ENCODE measurements around the gene FHOD1. TPM values are rescaled to one million over a fixed set of nuclear protein-coding genes. Genes with fewer than 3 reads are reported as not detected.

The FHOD1 gene
- 10 to 100 TPM; 12.4 to 19.7 (median 15.8) TPM for polyA plus RNA-seq
- long read RNA-seq, donor 1: 0 reads
- long read RNA-seq, donor 2: 0 reads
- long read RNA-seq, donor 3: 0 reads
- long read RNA-seq, donor 4: 0 reads
- long read RNA-seq, donor 5: 0 reads
- long read RNA-seq, donor 6, partial matches to known transcripts: 0 of 1 reads
- long read RNA-seq, donor 6, other reads (novel, unspliced or antisense): 0 of 1 reads
- long read RNA-seq, donor 7: 0 reads
- long read RNA-seq, donor 8: 0 reads
- long read RNA-seq, donor 9: 0 reads
- long read RNA-seq, donor 10, partial matches to known transcripts: 0 of 1 reads
- long read RNA-seq, donor 10, other reads (novel, unspliced or antisense): 0 of 1 reads

- no peak for FAIRE-seq
- peaks cover under 1 to 22% (median 5%) of the 10 kb centered on the region in 3 donors for H3K4me1 ChIP-seq (ENCODE audit: control insufficient read depth in 3 of 3, insufficient read depth in 2 of 3, low read depth in 1 of 3, low read length in 2 of 3)
These were observed at the start of gene FHOD1 for GRCh38 chr16:67247192-67248072. TSS of gene FHOD1 (minus strand) at chr16:67247481. CDS start at chr16:67247410, 71 bp downstream.

GRCh38 chr16:67296420-67296819 is 49.1 kb upstream of the FHOD1 start:
- Histone ChIP-seq H3K9me3 (ENCODE audit: control insufficient read depth in 2 of 2, insufficient read depth in 1 of 2, low read depth in 1 of 2, low read length in 1 of 2) (no peaks in the 10 kb centered on the region), H3K4me3 (ENCODE audit: low read depth in 1 of 3, low read length in 3 of 3) (no peak overlapping the region), H3K4me1 (ENCODE audit: control insufficient read depth in 3 of 3, insufficient read depth in 2 of 3, low read depth in 1 of 3, low read length in 2 of 3) (no peaks in the 10 kb centered on the region), H3K27ac (ENCODE audit: low read depth in 1 of 3, low read length in 2 of 3) (no peak overlapping the region), H3K36me3 (ENCODE audit: control insufficient read depth in 3 of 3, insufficient read depth in 2 of 3, low read depth in 1 of 3, low read length in 3 of 3) (no peaks in the 10 kb centered on the region), H3K27me3 (ENCODE audit: control insufficient read depth in 3 of 3, insufficient read depth in 3 of 3, low read length in 3 of 3) (no peaks in the 10 kb centered on the region)
- FAIRE-seq (no peak), DNase-seq (no peak)
- WGBS, 3 donors: 34 to 59% (median 49%) methylated on average over 3 of the region's 3 CpGs

More at GRCh38 chr16:67247192-67248072, at the start of gene FHOD1:
- DNase-seq: peak; percentile 96
- Histone ChIP-seq H3K36me3 (ENCODE audit: control insufficient read depth in 3 of 3, insufficient read depth in 2 of 3, low read depth in 1 of 3, low read length in 3 of 3) (peaks cover 0 to 6% (median 0%) of the 10 kb centered on the region in 3 donors), H3K27ac (ENCODE audit: low read depth in 1 of 3, low read length in 2 of 3) (peak within 1 kb of the TSS; percentile 59 to 86 (median 60)), H3K27me3 (ENCODE audit: control insufficient read depth in 3 of 3, insufficient read depth in 3 of 3, low read length in 3 of 3) (peaks cover 0 to 30% (median 3%) of the 10 kb centered on the region in 3 donors), H3K4me3 (ENCODE audit: low read depth in 1 of 3, low read length in 3 of 3) (peak within 1 kb of the TSS; percentile 73 to 88 (median 78)), H3K9me3 (ENCODE audit: control insufficient read depth in 2 of 2, insufficient read depth in 1 of 2, low read depth in 1 of 2, low read length in 1 of 2) (no peaks in the 10 kb centered on the region)
- WGBS, 3 donors: 0% methylated on average over 58 to 60 of the region's 60 CpGs

- no peak overlapping the region for H3K4me3 ChIP-seq (ENCODE audit: low read depth in 1 of 3, low read length in 3 of 3)
- no peaks in the 10 kb centered on the region for H3K9me3 ChIP-seq (ENCODE audit: control insufficient read depth in 2 of 2, insufficient read depth in 1 of 2, low read depth in 1 of 2, low read length in 1 of 2)
- no peaks in the 10 kb centered on the region for H3K27me3 ChIP-seq (ENCODE audit: control insufficient read depth in 3 of 3, insufficient read depth in 3 of 3, low read length in 3 of 3)
- WGBS, 3 donors: 59 to 74% (median 74%) methylated on average over 7 of the region's 7 CpGs
- H3K4me1 ChIP-seq (ENCODE audit: control insufficient read depth in 3 of 3, insufficient read depth in 2 of 3, low read depth in 1 of 3, low read length in 2 of 3): no peaks in the 10 kb centered on the region
- H3K36me3 ChIP-seq (ENCODE audit: control insufficient read depth in 3 of 3, insufficient read depth in 2 of 3, low read depth in 1 of 3, low read length in 3 of 3): no peaks in the 10 kb centered on the region
- no peak for DNase-seq
- H3K27ac ChIP-seq (ENCODE audit: low read depth in 1 of 3, low read length in 2 of 3): no peak overlapping the region
- no peak for FAIRE-seq
These were observed 47.7 kb upstream of the FHOD1 start for GRCh38 chr16:67294938-67295361.

- Histone ChIP-seq H3K9me3 (ENCODE audit: control insufficient read depth in 2 of 2, insufficient read depth in 1 of 2, low read depth in 1 of 2, low read length in 1 of 2) (no peaks in the 10 kb centered on the region), H3K4me1 (ENCODE audit: control insufficient read depth in 3 of 3, insufficient read depth in 2 of 3, low read depth in 1 of 3, low read length in 2 of 3) (no peaks in the 10 kb centered on the region), H3K36me3 (ENCODE audit: control insufficient read depth in 3 of 3, insufficient read depth in 2 of 3, low read depth in 1 of 3, low read length in 3 of 3) (no peaks in the 10 kb centered on the region), H3K27me3 (ENCODE audit: control insufficient read depth in 3 of 3, insufficient read depth in 3 of 3, low read length in 3 of 3) (no peaks in the 10 kb centered on the region), H3K27ac (ENCODE audit: low read depth in 1 of 3, low read length in 2 of 3) (no peak overlapping the region), H3K4me3 (ENCODE audit: low read depth in 1 of 3, low read length in 3 of 3) (no peak overlapping the region)
- no peak for DNase-seq
- 74 to 89% (median 87%) methylated on average over 4 of the region's 4 CpGs for WGBS, 3 donors
- no peak for FAIRE-seq
These were observed 47.0 kb upstream of the FHOD1 start for GRCh38 chr16:67294171-67294757.

GRCh38 chr16:67291461-67291860 is 44.2 kb upstream of the FHOD1 start:
- Histone ChIP-seq H3K4me1 (ENCODE audit: control insufficient read depth in 3 of 3, insufficient read depth in 2 of 3, low read depth in 1 of 3, low read length in 2 of 3) (no peaks in the 10 kb centered on the region), H3K27me3 (ENCODE audit: control insufficient read depth in 3 of 3, insufficient read depth in 3 of 3, low read length in 3 of 3) (no peaks in the 10 kb centered on the region), H3K36me3 (ENCODE audit: control insufficient read depth in 3 of 3, insufficient read depth in 2 of 3, low read depth in 1 of 3, low read length in 3 of 3) (peaks cover 0 to 16% (median 0%) of the 10 kb centered on the region in 3 donors), H3K9me3 (ENCODE audit: control insufficient read depth in 2 of 2, insufficient read depth in 1 of 2, low read depth in 1 of 2, low read length in 1 of 2) (no peaks in the 10 kb centered on the region), H3K4me3 (ENCODE audit: low read depth in 1 of 3, low read length in 3 of 3) (no peak overlapping the region), H3K27ac (ENCODE audit: low read depth in 1 of 3, low read length in 2 of 3) (no peak overlapping the region)
- FAIRE-seq (no peak), DNase-seq (no peak)
- WGBS, 3 donors: 82 to 88% (median 88%) methylated on average over 5 to 7 of the region's 7 CpGs

- FAIRE-seq: no peak
- H3K36me3 ChIP-seq (ENCODE audit: control insufficient read depth in 3 of 3, insufficient read depth in 2 of 3, low read depth in 1 of 3, low read length in 3 of 3): peaks cover 0 to 31% (median 0%) of the 10 kb centered on the region in 3 donors
- WGBS, 3 donors: 95 to 97% (median 95%) methylated on average over 14 of the region's 14 CpGs
- no peaks in the 10 kb centered on the region for H3K9me3 ChIP-seq (ENCODE audit: control insufficient read depth in 2 of 2, insufficient read depth in 1 of 2, low read depth in 1 of 2, low read length in 1 of 2)
- no peaks in the 10 kb centered on the region for H3K27me3 ChIP-seq (ENCODE audit: control insufficient read depth in 3 of 3, insufficient read depth in 3 of 3, low read length in 3 of 3)
- H3K27ac ChIP-seq (ENCODE audit: low read depth in 1 of 3, low read length in 2 of 3): no peak overlapping the region
- no peak overlapping the region for H3K4me3 ChIP-seq (ENCODE audit: low read depth in 1 of 3, low read length in 3 of 3)
- no peaks in the 10 kb centered on the region for H3K4me1 ChIP-seq (ENCODE audit: control insufficient read depth in 3 of 3, insufficient read depth in 2 of 3, low read depth in 1 of 3, low read length in 2 of 3)
- no peak for DNase-seq
These were observed 40.7 kb upstream of the FHOD1 start for GRCh38 chr16:67287960-67288359.

- no peaks in the 10 kb centered on the region for H3K4me1 ChIP-seq (ENCODE audit: control insufficient read depth in 3 of 3, insufficient read depth in 2 of 3, low read depth in 1 of 3, low read length in 2 of 3)
- WGBS, 3 donors: 92 to 95% (median 93%) methylated on average over 28 of the region's 28 CpGs
- no peaks in the 10 kb centered on the region for H3K9me3 ChIP-seq (ENCODE audit: control insufficient read depth in 2 of 2, insufficient read depth in 1 of 2, low read depth in 1 of 2, low read length in 1 of 2)
- DNase-seq: no peak
- no peak for FAIRE-seq
- peaks cover 0 to 39% (median 0%) of the 10 kb centered on the region in 3 donors for H3K36me3 ChIP-seq (ENCODE audit: control insufficient read depth in 3 of 3, insufficient read depth in 2 of 3, low read depth in 1 of 3, low read length in 3 of 3)
- H3K27ac ChIP-seq (ENCODE audit: low read depth in 1 of 3, low read length in 2 of 3): no peak overlapping the region
- H3K4me3 ChIP-seq (ENCODE audit: low read depth in 1 of 3, low read length in 3 of 3): no peak overlapping the region
- no peaks in the 10 kb centered on the region for H3K27me3 ChIP-seq (ENCODE audit: control insufficient read depth in 3 of 3, insufficient read depth in 3 of 3, low read length in 3 of 3)
These were observed 39.4 kb upstream of the FHOD1 start for GRCh38 chr16:67286441-67287235.

All from small intestine (tissue), 16 donors.